Mesenchymal stem cell (in vitro differentiated cells and primary cell): Measurements from ENCODE around the gene PTPRG.

ENCODE experiments used
- DNase-seq: peaks from one replicate; pipeline ENCODE4 v3.0.0-alpha.2; 2013
- H2AFZ ChIP-seq: one replicate; pipeline ENCODE4 v1.6.1; 2013; ENCODE audit warnings: low read depth, mild to moderate bottlenecking, control low read depth, inconsistent platforms, low read length, moderate library complexity
- H2AK5ac ChIP-seq: 2 replicates; pipeline ENCODE4 v1.6.1; 2013; ENCODE audit warnings: low read length, moderate library complexity, mild to moderate bottlenecking, inconsistent platforms; ENCODE audit not compliant: severe bottlenecking
- H2BK120ac ChIP-seq: one replicate; pipeline ENCODE4 v1.6.1; 2013; ENCODE audit warnings: low read depth, mild to moderate bottlenecking, inconsistent platforms, low read length, moderate library complexity
- H2BK12ac ChIP-seq, 2 experiments: one replicate each; pipeline ENCODE4 v1.6.1; 2013; ENCODE audit warnings: inconsistent platforms in 2 of 2, low read length in 2 of 2, mild to moderate bottlenecking in 2 of 2, moderate library complexity in 2 of 2, control low read depth in 1 of 2
- H2BK15ac ChIP-seq: one replicate; pipeline ENCODE4 v1.6.1; 2013; ENCODE audit warnings: mild to moderate bottlenecking, low read depth, inconsistent platforms; ENCODE audit not compliant: poor library complexity, severe bottlenecking
- H2BK5ac ChIP-seq: 2 replicates; pipeline ENCODE4 v1.6.1; 2013; ENCODE audit warnings: low read depth, mild to moderate bottlenecking, low read length, control low read depth, inconsistent platforms; ENCODE audit not compliant: poor library complexity, severe bottlenecking
- H3K14ac ChIP-seq, 2 experiments: one replicate each; pipeline ENCODE4 v1.6.1; 2013; ENCODE audit warnings: inconsistent platforms in 2 of 2, low read length in 2 of 2, control low read depth in 1 of 2, mild to moderate bottlenecking in 1 of 2, moderate library complexity in 1 of 2
- H3K18ac ChIP-seq, 2 experiments: one replicate each; pipeline ENCODE4 v1.6.1; 2013; ENCODE audit warnings: inconsistent platforms in 2 of 2, low read length in 2 of 2, control low read depth in 1 of 2, low read depth in 1 of 2, mild to moderate bottlenecking in 1 of 2
- H3K23ac ChIP-seq, 2 experiments: one replicate each; pipeline ENCODE4 v1.6.1; 2013; ENCODE audit warnings: inconsistent platforms in 2 of 2, low read length in 2 of 2, mild to moderate bottlenecking in 2 of 2, moderate library complexity in 2 of 2, control low read depth in 1 of 2
- H3K27ac ChIP-seq: 2 replicates; pipeline ENCODE4 v1.5.1; 2013; ENCODE audit warnings: mild to moderate bottlenecking, moderate library complexity, low read length, control low read depth, inconsistent platforms; ENCODE audit not compliant: poor library complexity, severe bottlenecking
- H3K27me3 ChIP-seq, 2 experiments: 2 replicates each; pipeline versions ENCODE4 v1.6.1 to v1.7.0; 2013; ENCODE audit warnings: low read length in 2 of 2, mild to moderate bottlenecking in 2 of 2, moderate library complexity in 2 of 2, control low read depth in 1 of 2, inconsistent platforms in 1 of 2; ENCODE audit not compliant: control insufficient read depth in 1 of 2, insufficient read depth in 1 of 2
- H3K36me3 ChIP-seq, 2 experiments: 2 replicates each; pipeline versions ENCODE4 v1.6.1 to v1.7.0; 2013; ENCODE audit warnings: low read length in 2 of 2, control low read depth in 1 of 2, inconsistent platforms in 1 of 2, low read depth in 1 of 2, mild to moderate bottlenecking in 1 of 2; ENCODE audit not compliant: insufficient read depth in 2 of 2, control insufficient read depth in 1 of 2
- H3K4ac ChIP-seq, 2 experiments: one replicate each; pipeline ENCODE4 v1.6.1; 2013; ENCODE audit warnings: inconsistent platforms in 2 of 2, low read length in 2 of 2, mild to moderate bottlenecking in 2 of 2, moderate library complexity in 2 of 2, control low read depth in 1 of 2, low read depth in 1 of 2
- H3K4me1 ChIP-seq: 2 replicates; pipeline ENCODE4 v1.6.1; 2013; ENCODE audit warnings: low read depth, low read length, control low read depth; ENCODE audit not compliant: control insufficient read depth, insufficient read depth
- H3K4me2 ChIP-seq: 2 replicates; pipeline ENCODE4 v1.6.1; 2013; ENCODE audit warnings: low read length, mild to moderate bottlenecking, inconsistent platforms; ENCODE audit not compliant: poor library complexity, severe bottlenecking
- H3K4me3 ChIP-seq, 2 experiments: 2 replicates each; pipeline versions ENCODE4 v1.5.1 to v1.7.0; 2013; ENCODE audit warnings: low read length in 2 of 2, mild to moderate bottlenecking in 2 of 2, control low read depth in 1 of 2, low read depth in 1 of 2; ENCODE audit not compliant: insufficient read depth in 1 of 2
- H3K79me1 ChIP-seq: replicated peaks from 2 replicates; pipeline ENCODE4 v1.6.1; 2013; ENCODE audit warnings: mild to moderate bottlenecking, control low read depth, low read length, inconsistent platforms; ENCODE audit not compliant: poor library complexity, severe bottlenecking
- H3K9ac ChIP-seq: 2 replicates; pipeline ENCODE4 v1.7.0; 2013; ENCODE audit warnings: mild to moderate bottlenecking, low read length, moderate library complexity
- H3K9me3 ChIP-seq: 2 replicates; pipeline ENCODE4 v1.7.0; 2013; ENCODE audit warnings: mild to moderate bottlenecking, low read length; ENCODE audit not compliant: control insufficient read depth
- H4K8ac ChIP-seq: one replicate; pipeline ENCODE4 v1.6.1; 2013; ENCODE audit warnings: inconsistent platforms, mild to moderate bottlenecking, low read length, moderate library complexity
- H4K91ac ChIP-seq: one replicate; pipeline ENCODE4 v1.6.1; 2013; ENCODE audit warnings: mild to moderate bottlenecking, low read length, inconsistent platforms
- WGBS: methylation state at CpG from one replicate; pipeline ENCODE4 v1.1.7; 2013; ENCODE audit warnings: mixed read lengths; 5-methylcytosine and 5-hydroxymethylcytosine counted together

The PTPRG gene

DNA sequence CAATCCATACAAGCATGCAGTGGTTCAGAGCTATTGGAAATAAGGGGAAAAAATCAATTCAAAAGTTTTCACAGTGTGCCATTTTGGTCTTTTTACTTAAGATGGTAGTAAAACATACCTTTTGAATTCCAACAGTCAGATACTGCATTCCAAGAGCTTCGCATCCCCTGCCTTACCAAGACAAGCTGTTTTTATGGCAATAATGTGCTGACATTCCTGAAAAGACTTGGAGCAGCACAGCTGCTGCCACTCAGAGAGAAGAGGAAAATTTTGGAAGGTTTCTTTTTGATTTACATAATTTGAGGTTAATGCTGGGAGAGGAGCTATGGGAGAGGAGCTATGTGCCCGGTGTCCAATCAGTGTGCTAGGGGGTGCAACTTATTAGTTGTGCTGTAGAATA is 663.7 kb downstream of the PTPRG start:
- 80% methylated on average over 2 of the region's 2 CpGs for WGBS
- no peaks in the 10 kb centered on the region for H3K4me1 ChIP-seq
- no peak for DNase-seq
- no peak overlapping the region for H3K4ac ChIP-seq
- no peak overlapping the region for H2BK120ac ChIP-seq
- H4K91ac ChIP-seq, result no peak overlapping the region
- H3K79me1 ChIP-seq, result no peaks in the 10 kb centered on the region
- no peak overlapping the region for H3K27ac ChIP-seq
- H2AK5ac ChIP-seq, result no peak overlapping the region
- no peak overlapping the region for H2BK15ac ChIP-seq
- H3K18ac ChIP-seq, result no peak overlapping the region
- no peaks in the 10 kb centered on the region for H3K27me3 ChIP-seq
- H2BK12ac ChIP-seq, result no peak overlapping the region
- no peaks in the 10 kb centered on the region for H3K9me3 ChIP-seq
- peaks cover 8 to 41% of the 10 kb centered on the region in 2 experiments for H3K36me3 ChIP-seq
- no peak overlapping the region for H3K23ac ChIP-seq
- no peak overlapping the region for H4K8ac ChIP-seq
- no peak overlapping the region for H2AFZ ChIP-seq
- no peak overlapping the region for H2BK5ac ChIP-seq
- H3K4me3 ChIP-seq, result no peak overlapping the region
- H3K4me2 ChIP-seq, result no peak overlapping the region
- H3K9ac ChIP-seq, result no peak overlapping the region
- no peak overlapping the region for H3K14ac ChIP-seq

- 98% methylated on average over 6 of the region's 6 CpGs for WGBS
- no peak overlapping the region for H3K4me2 ChIP-seq
- H2BK120ac ChIP-seq, result no peak overlapping the region
- no peaks in the 10 kb centered on the region for H3K9me3 ChIP-seq
- H2AFZ ChIP-seq, result no peak overlapping the region
- no peak overlapping the region for H2BK12ac ChIP-seq
- no peak overlapping the region for H3K23ac ChIP-seq
- DNase-seq, result no peak
- no peak overlapping the region for H3K4me3 ChIP-seq
- no peaks in the 10 kb centered on the region for H3K27me3 ChIP-seq
- no peak overlapping the region for H2BK15ac ChIP-seq
- H4K91ac ChIP-seq, result no peak overlapping the region
- H3K9ac ChIP-seq, result no peak overlapping the region
- no peak overlapping the region for H2AK5ac ChIP-seq
- H4K8ac ChIP-seq, result no peak overlapping the region
- H3K36me3 ChIP-seq, result peaks cover 7 to 24% of the 10 kb centered on the region in 2 experiments
- H2BK5ac ChIP-seq, result no peak overlapping the region
- no peak overlapping the region for H3K4ac ChIP-seq
- no peak overlapping the region for H3K14ac ChIP-seq
- no peak overlapping the region for H3K27ac ChIP-seq
- H3K4me1 ChIP-seq, result no peaks in the 10 kb centered on the region
- no peak overlapping the region for H3K18ac ChIP-seq
- H3K79me1 ChIP-seq, result no peaks in the 10 kb centered on the region
These were observed 665.4 kb downstream of the PTPRG start for GRCh38 chr3:62226601-62227339.

- H3K4me3 ChIP-seq, result no peak overlapping the region
- no peak overlapping the region for H3K18ac ChIP-seq
- no peak overlapping the region for H4K91ac ChIP-seq
- H3K4me1 ChIP-seq, result no peaks in the 10 kb centered on the region
- no peak overlapping the region for H4K8ac ChIP-seq
- H3K9me3 ChIP-seq, result no peaks in the 10 kb centered on the region
- H3K23ac ChIP-seq, result no peak overlapping the region
- no peak overlapping the region for H2BK15ac ChIP-seq
- H3K27ac ChIP-seq, result no peak overlapping the region
- no peak overlapping the region for H2AFZ ChIP-seq
- no peak overlapping the region for H2BK12ac ChIP-seq
- H3K9ac ChIP-seq, result no peak overlapping the region
- no peak overlapping the region for H3K4ac ChIP-seq
- DNase-seq, result no peak
- H3K36me3 ChIP-seq, result peaks cover 2 to 9% of the 10 kb centered on the region in 2 experiments
- no peak overlapping the region for H3K4me2 ChIP-seq
- no peak overlapping the region for H2AK5ac ChIP-seq
- no peaks in the 10 kb centered on the region for H3K79me1 ChIP-seq
- WGBS, result 90% methylated on average over 3 of the region's 3 CpGs
- H3K14ac ChIP-seq, result no peak overlapping the region
- H2BK120ac ChIP-seq, result no peak overlapping the region
- no peak overlapping the region for H2BK5ac ChIP-seq
- no peaks in the 10 kb centered on the region for H3K27me3 ChIP-seq
These were observed 667.1 kb downstream of the PTPRG start for GRCh38 chr3:62228467-62228866.

DNA sequence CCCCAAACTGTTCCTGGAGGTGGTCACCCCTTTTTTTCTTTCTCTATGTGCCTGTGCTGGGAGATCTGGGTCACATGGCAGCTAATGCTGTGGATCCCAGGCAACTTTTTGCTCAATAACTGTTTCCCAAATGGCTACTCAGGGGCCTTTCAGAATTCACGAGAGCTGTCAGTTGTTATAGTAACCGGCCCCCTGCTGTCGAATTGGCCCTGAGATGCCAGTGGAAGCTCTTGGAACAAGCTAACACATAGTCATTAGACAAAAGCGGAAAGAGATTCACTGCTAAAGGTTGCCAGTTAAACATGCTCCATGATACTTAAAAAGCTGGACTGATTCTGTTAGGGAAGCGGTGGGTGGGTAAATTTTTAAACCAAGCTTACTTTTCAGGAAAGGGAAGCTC is 667.8 kb downstream of the PTPRG start:
- Histone ChIP-seq H2AFZ (no peak overlapping the region), H3K4me3 (no peak overlapping the region), H3K18ac (no peak overlapping the region), H3K27ac (no peak overlapping the region), H2BK12ac (no peak overlapping the region), H4K8ac (no peak overlapping the region), H3K23ac (no peak overlapping the region), H2AK5ac (no peak overlapping the region), H3K4me2 (no peak overlapping the region), H2BK5ac (peak overlapping the region; percentile 63), H3K9ac (no peak overlapping the region), H3K14ac (no peak overlapping the region), H3K27me3 (no peaks in the 10 kb centered on the region), H3K9me3 (no peaks in the 10 kb centered on the region), H4K91ac (no peak overlapping the region), H2BK120ac (no peak overlapping the region), H3K79me1 (no peaks in the 10 kb centered on the region), H3K36me3 (peaks cover 2 to 9% of the 10 kb centered on the region in 2 experiments), H3K4me1 (no peaks in the 10 kb centered on the region), H3K4ac (no peak overlapping the region), H2BK15ac (no peak overlapping the region)
- 94% methylated on average over 4 of the region's 5 CpGs for WGBS
- no peak for DNase-seq
